ENCODE measurements around the gene ASGR1.
"Not testable (repeated sequence)": the region's sequence is repeated elsewhere in the genome, so short reads cannot be mapped to it uniquely, and the experiment has no call there.

Gene ASGR1

DNA sequence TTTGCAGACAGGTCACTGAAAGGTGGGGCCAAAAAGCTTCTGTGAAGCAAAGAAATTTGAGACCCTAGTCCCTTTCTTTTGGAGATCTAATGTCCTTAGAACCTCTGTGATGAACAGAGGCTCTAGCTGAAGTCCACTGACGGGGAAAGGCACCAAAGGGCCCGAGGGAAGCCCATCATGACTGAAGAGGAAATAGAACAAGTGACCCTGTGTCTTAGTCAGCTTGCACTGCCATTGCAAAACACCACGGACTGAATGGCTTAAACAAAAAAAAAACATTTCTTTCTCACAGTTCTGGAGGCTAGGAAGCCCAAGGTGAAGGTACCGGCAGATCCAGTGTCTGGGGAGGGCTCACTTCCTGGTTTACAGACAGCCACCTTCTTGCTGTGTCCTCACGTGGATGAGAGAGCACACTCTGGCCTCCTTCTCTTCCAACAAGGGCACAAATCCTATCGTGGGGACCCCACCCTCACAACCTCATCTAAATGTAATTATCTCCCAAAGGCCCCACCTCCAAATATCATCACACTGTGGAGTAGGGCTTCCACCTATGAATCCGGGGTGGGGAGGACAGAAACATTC, 40.3 kb downstream of the ASGR1 start:
- no peaks in the 10 kb centered on the region for H3K9me3 ChIP-seq (ENCODE audit: low read length)
- H3K36me3 ChIP-seq (ENCODE audit: insufficient read depth, low read length) = no peaks in the 10 kb centered on the region
- no peaks in the 10 kb centered on the region for H3K4me1 ChIP-seq (ENCODE audit: insufficient read depth, low read length)
- H3K27me3 ChIP-seq (ENCODE audit: control insufficient read depth in 1 of 2, insufficient read depth in 2 of 2, low read length in 2 of 2) = peaks cover 0 to 18% of the 10 kb centered on the region in 2 donors
- H3K9ac ChIP-seq (ENCODE audit: low read length) = no peak overlapping the region
- no peak overlapping the region for H3K27ac ChIP-seq (ENCODE audit: low read depth, low read length)
- no peak overlapping the region for H3K4me3 ChIP-seq (ENCODE audit: low read depth in 1 of 2, low read length in 2 of 2)

DNA sequence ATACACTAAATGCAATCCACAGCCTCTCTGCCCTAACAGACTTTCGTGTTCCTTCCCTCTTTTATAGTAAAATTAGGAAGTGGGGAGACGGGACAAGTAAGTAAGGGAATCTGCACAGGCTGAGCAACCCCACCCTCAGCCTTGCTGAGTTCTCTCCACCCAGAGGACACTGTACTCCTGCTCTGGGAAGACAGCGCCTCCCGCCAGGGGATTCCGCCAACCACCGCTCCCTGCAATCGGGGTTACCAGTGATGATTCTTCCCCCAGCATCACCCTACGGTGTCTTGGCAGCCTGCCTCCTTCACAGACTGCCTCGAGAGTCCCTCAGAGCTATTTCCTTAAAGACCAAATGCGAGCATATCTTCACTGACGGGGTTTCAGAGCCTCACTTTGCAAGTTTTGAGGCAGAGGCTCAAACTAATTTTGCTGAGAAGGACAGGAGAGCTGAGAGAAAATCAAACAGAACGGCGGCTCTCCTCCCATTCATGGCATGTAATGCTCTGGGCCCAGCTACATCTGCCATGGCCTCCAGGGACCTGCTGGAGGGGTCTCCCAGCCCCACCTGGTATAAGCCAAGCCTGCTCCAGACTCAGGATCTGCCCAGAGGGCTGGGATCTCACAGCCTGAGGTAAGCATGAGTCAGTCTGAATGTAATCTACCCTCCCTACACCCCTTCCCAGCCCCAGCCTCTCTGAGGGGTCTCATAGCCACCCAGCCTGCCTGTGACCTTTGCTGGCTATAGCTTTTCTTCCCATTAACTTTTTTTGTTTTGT, 41.8 kb downstream of the ASGR1 start:
- no peak overlapping the region for H3K4me3 ChIP-seq (ENCODE audit: low read depth in 1 of 2, low read length in 2 of 2)

DNA sequence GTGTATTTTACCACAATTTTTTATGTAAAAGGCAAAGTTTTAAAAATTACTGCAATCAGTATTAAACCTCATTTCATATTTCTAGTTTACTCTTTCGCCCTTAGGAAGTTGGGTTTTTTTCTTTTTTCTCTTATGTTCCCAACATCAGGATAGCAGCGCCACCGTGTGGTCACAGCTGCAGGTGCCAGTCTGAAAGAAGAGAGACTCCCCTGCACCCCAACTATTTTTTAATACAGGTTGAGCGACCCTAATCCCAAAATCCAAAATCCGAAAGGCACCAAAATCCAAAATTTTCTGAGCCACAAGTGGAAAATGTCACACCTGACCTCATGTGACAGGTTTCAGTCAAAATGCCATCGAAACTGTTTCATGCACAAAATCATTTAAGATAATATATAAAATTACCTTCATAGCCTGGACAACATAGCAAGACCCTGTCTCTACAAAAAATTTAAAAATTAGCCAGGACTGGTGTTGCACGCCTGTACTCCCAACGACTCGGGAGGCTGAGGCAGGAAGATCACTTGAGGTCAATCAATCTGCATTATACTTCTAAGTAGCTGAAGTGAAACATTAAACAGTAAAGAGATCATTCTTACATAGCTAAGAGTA, 42.8 kb downstream of the ASGR1 start:
- Histone ChIP-seq H3K4me1 (ENCODE audit: insufficient read depth, low read length) (no peaks in the 10 kb centered on the region), H3K9me3 (ENCODE audit: low read length) (no peaks in the 10 kb centered on the region), H3K27me3 (ENCODE audit: control insufficient read depth in 1 of 2, insufficient read depth in 2 of 2, low read length in 2 of 2) (peaks cover 0 to 18% of the 10 kb centered on the region in 2 donors), H3K36me3 (ENCODE audit: insufficient read depth, low read length) (no peaks in the 10 kb centered on the region), H3K27ac (ENCODE audit: low read depth, low read length) (no peak overlapping the region), H3K4me3 (ENCODE audit: low read depth in 1 of 2, low read length in 2 of 2) (no peak overlapping the region), H3K9ac (ENCODE audit: low read length) (no peak overlapping the region)

More for the DNA sequence above, 41.8 kb downstream of the ASGR1 start:
- no peak overlapping the region for H3K27ac ChIP-seq (ENCODE audit: low read depth, low read length)
- H3K36me3 ChIP-seq (ENCODE audit: insufficient read depth, low read length) = no peaks in the 10 kb centered on the region
- H3K27me3 ChIP-seq (ENCODE audit: control insufficient read depth in 1 of 2, insufficient read depth in 2 of 2, low read length in 2 of 2) = peaks cover 0 to 18% of the 10 kb centered on the region in 2 donors
- H3K9me3 ChIP-seq (ENCODE audit: low read length) = no peaks in the 10 kb centered on the region
- H3K4me1 ChIP-seq (ENCODE audit: insufficient read depth, low read length) = no peaks in the 10 kb centered on the region
- H3K9ac ChIP-seq (ENCODE audit: low read length) = no peak overlapping the region

DNA sequence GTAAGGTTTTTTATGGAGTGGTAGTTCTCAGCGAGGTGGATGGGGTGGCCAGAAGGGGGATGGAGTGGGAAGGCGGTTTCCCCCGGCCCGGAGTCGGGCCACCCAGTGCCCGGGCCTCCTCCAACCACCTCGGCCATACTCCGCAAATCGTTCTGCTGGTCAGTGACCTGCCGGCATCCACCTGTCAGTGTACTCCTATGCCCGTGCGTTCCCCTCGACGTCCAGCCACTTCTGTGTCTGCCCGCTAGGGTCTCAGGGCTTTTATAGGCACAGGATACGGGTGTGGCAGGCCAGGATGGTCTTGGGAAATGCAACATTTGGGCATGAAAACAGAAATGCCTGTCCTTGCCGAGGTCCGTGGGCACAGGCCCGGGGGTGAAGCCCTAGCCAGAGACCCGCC, 45.3 kb downstream of the ASGR1 start:
- H3K9ac ChIP-seq (ENCODE audit: low read length) = no peak overlapping the region
- no peak overlapping the region for H3K4me3 ChIP-seq (ENCODE audit: low read depth in 1 of 2, low read length in 2 of 2)
- H3K27me3 ChIP-seq (ENCODE audit: control insufficient read depth in 1 of 2, insufficient read depth in 2 of 2, low read length in 2 of 2) = peaks cover 0 to 12% of the 10 kb centered on the region in 2 donors
- H3K27ac ChIP-seq (ENCODE audit: low read depth, low read length) = no peak overlapping the region
- H3K36me3 ChIP-seq (ENCODE audit: insufficient read depth, low read length) = no peaks in the 10 kb centered on the region
- H3K4me1 ChIP-seq (ENCODE audit: insufficient read depth, low read length) = no peaks in the 10 kb centered on the region
- H3K9me3 ChIP-seq (ENCODE audit: low read length) = no peaks in the 10 kb centered on the region

- H3K4me1 ChIP-seq (ENCODE audit: insufficient read depth, low read length) = no peaks in the 10 kb centered on the region
- H3K36me3 ChIP-seq (ENCODE audit: insufficient read depth, low read length) = no peaks in the 10 kb centered on the region
- H3K9ac ChIP-seq (ENCODE audit: low read length) = no peak overlapping the region
- no peaks in the 10 kb centered on the region for H3K9me3 ChIP-seq (ENCODE audit: low read length)
- no peak overlapping the region for H3K4me3 ChIP-seq (ENCODE audit: low read depth in 1 of 2, low read length in 2 of 2)
- no peak overlapping the region for H3K27ac ChIP-seq (ENCODE audit: low read depth, low read length)
- H3K27me3 ChIP-seq (ENCODE audit: control insufficient read depth in 1 of 2, insufficient read depth in 2 of 2, low read length in 2 of 2) = peaks cover 0 to 9% of the 10 kb centered on the region in 2 donors
These were observed 45.7 kb downstream of the ASGR1 start for GRCh38 chr17:7133424-7133823.

DNA sequence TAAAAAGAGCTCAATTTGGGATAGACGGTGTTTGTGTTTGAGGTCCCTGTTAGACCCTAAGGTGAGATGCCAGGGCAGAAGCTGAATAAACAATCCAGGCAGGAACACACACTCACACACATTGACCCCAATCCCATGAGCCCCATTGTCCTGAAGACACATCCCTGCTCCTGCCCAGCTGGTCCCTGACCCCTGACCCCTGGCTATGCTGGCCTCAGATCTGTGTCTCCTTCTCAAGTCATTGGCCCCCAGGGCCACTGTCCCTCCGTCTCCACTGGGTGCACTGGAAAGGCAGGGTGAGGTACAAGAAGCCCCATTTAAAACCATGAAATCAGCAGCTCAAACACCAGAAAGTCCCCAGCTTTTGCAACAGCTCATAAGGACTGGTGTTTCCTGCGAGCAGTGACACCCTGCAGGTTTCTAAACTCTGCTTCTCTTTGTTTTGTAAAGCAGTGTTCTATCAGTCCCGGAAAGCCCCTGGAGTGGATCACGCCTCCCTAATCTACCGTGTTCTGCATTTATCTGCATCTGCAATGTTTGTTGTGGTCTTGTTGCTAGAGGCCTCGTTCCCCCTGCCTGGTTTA, 46.6 kb downstream of the ASGR1 start:
- Histone ChIP-seq H3K4me3 (ENCODE audit: low read depth in 1 of 2, low read length in 2 of 2) (no peak overlapping the region), H3K27me3 (ENCODE audit: control insufficient read depth in 1 of 2, insufficient read depth in 2 of 2, low read length in 2 of 2) (peaks cover 0 to 6% of the 10 kb centered on the region in 2 donors), H3K4me1 (ENCODE audit: insufficient read depth, low read length) (no peaks in the 10 kb centered on the region), H3K9me3 (ENCODE audit: low read length) (no peaks in the 10 kb centered on the region), H3K36me3 (ENCODE audit: insufficient read depth, low read length) (no peaks in the 10 kb centered on the region), H3K9ac (ENCODE audit: low read length) (no peak overlapping the region), H3K27ac (ENCODE audit: low read depth, low read length) (no peak overlapping the region)

- Histone ChIP-seq H3K36me3 (ENCODE audit: insufficient read depth, low read length) (no peaks in the 10 kb centered on the region), H3K9me3 (ENCODE audit: low read length) (no peaks in the 10 kb centered on the region), H3K4me1 (ENCODE audit: insufficient read depth, low read length) (no peaks in the 10 kb centered on the region), H3K4me3 (ENCODE audit: low read depth in 1 of 2, low read length in 2 of 2) (no peak overlapping the region), H3K27me3 (ENCODE audit: control insufficient read depth in 1 of 2, insufficient read depth in 2 of 2, low read length in 2 of 2) (no peaks in the 10 kb centered on the region), H3K9ac (ENCODE audit: low read length) (no peak overlapping the region), H3K27ac (ENCODE audit: low read depth, low read length) (no peak overlapping the region)
These were observed 47.8 kb downstream of the ASGR1 start for GRCh38 chr17:7131423-7131791.

DNA sequence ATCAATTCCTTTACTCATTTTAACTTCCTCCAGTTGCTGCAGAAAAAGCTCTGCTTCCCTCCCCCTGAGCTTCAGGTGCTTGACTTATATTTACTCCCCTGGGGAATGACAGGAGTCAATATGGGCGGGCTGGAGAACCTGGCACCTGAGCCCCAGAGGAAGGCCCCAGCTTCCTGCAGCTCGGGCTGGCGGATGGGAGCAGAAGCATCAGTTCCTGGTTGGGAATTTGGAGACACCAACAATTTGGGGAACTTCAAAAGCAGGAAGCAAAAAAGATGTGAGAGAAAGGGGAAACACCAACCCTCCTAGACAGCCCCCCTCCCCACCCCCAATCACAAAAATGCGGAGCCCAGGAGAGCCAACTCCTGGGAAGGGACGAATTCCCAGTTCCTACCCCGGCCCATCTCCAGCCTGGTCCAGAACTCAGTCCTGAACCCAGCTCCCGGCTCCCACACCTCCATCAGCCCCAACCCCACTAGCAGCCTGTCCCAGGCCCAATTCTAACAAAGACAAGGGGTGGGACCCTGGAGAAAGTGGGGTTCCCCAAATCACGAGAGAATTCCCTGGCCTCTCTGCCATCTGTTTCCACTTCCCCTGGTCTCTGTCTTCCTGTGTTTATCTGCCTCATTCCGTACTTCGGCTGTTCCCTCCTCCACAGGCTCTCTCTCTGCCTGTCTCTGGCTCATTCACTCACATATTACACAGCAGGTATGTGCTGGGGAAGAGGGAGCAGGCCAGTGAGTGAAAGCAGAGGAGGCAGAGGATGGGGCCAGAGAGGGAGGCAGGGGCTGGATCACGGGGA, 48.3 kb downstream of the ASGR1 start:
- no peak overlapping the region for H3K27ac ChIP-seq (ENCODE audit: low read depth, low read length)
- no peaks in the 10 kb centered on the region for H3K9me3 ChIP-seq (ENCODE audit: low read length)
- H3K9ac ChIP-seq (ENCODE audit: low read length) = no peak overlapping the region
- H3K27me3 ChIP-seq (ENCODE audit: control insufficient read depth in 1 of 2, insufficient read depth in 2 of 2, low read length in 2 of 2) = no peaks in the 10 kb centered on the region
- H3K4me3 ChIP-seq (ENCODE audit: low read depth in 1 of 2, low read length in 2 of 2) = no peak overlapping the region
- no peaks in the 10 kb centered on the region for H3K4me1 ChIP-seq (ENCODE audit: insufficient read depth, low read length)
- H3K36me3 ChIP-seq (ENCODE audit: insufficient read depth, low read length) = no peaks in the 10 kb centered on the region

GRCh38 chr17:7129311-7129710, 49.9 kb downstream of the ASGR1 start:
- no peaks in the 10 kb centered on the region for H3K9me3 ChIP-seq (ENCODE audit: low read length)
- H3K4me1 ChIP-seq (ENCODE audit: insufficient read depth, low read length) = no peaks in the 10 kb centered on the region
- H3K4me3 ChIP-seq (ENCODE audit: low read depth in 1 of 2, low read length in 2 of 2) = no peak overlapping the region
- no peak overlapping the region for H3K9ac ChIP-seq (ENCODE audit: low read length)
- no peaks in the 10 kb centered on the region for H3K27me3 ChIP-seq (ENCODE audit: control insufficient read depth in 1 of 2, insufficient read depth in 2 of 2, low read length in 2 of 2)
- no peak overlapping the region for H3K27ac ChIP-seq (ENCODE audit: low read depth, low read length)
- no peaks in the 10 kb centered on the region for H3K36me3 ChIP-seq (ENCODE audit: insufficient read depth, low read length)

DNA sequence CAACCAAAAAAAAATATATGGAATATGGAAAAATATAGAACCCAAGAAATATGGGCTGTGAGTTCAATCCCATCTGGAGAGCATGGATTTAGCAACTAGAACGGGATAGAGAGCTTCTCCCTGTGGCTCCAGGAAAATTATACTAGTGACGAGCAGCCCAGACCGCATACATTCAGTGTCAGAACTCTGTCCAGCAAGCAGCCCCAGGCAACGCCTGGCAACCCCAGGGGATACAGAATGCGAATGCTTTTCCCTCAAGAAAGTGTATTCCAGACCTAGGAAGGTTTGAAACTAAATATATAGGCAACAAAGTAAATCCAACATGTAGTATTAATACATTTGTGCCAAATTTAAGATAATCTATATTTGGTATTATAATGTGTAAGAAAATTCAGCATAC, 51.0 kb downstream of the ASGR1 start:
- H3K4me1 ChIP-seq (ENCODE audit: insufficient read depth, low read length) = no peaks in the 10 kb centered on the region
- no peak overlapping the region for H3K4me3 ChIP-seq (ENCODE audit: low read depth in 1 of 2, low read length in 2 of 2)
- H3K27ac ChIP-seq (ENCODE audit: low read depth, low read length) = no peak overlapping the region
- no peak overlapping the region for H3K9ac ChIP-seq (ENCODE audit: low read length)
- H3K9me3 ChIP-seq (ENCODE audit: low read length) = no peaks in the 10 kb centered on the region
- H3K27me3 ChIP-seq (ENCODE audit: control insufficient read depth in 1 of 2, insufficient read depth in 2 of 2, low read length in 2 of 2) = no peaks in the 10 kb centered on the region
- H3K36me3 ChIP-seq (ENCODE audit: insufficient read depth, low read length) = no peaks in the 10 kb centered on the region

DNA sequence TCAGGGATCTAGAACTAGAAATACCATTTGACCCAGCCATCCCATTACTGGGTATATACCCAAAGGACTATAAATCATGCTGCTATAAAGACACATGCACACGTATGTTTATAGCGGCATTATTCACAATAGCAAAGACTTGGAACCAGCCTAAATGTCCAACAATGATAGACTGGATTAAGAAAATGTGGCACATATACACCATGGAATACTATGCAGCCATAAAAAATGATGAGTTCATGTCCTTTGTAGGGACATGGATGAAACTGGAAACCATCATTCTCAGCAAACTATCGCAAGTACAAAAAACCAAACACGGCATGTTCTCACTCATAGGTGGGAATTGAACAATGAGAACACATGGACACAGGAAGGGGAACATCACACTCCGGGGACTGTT, 51.7 kb downstream of the ASGR1 start:
- not testable (repeated sequence) for H3K4me1 ChIP-seq (ENCODE audit: insufficient read depth, low read length); H3K27me3 ChIP-seq (ENCODE audit: control insufficient read depth in 1 of 2, insufficient read depth in 2 of 2, low read length in 2 of 2); H3K9me3 ChIP-seq (ENCODE audit: low read length); H3K4me3 ChIP-seq (ENCODE audit: low read depth in 1 of 2, low read length in 2 of 2); H3K36me3 ChIP-seq (ENCODE audit: insufficient read depth, low read length); H3K27ac ChIP-seq (ENCODE audit: low read depth, low read length); H3K9ac ChIP-seq (ENCODE audit: low read length)
